CD4-positive, alpha-beta memory T cell (primary cell): ENCODE measurements around the gene TIAM2. TPM values are rescaled to one million over a fixed set of nuclear protein-coding genes. Genes with fewer than 3 reads are reported as not detected.
A peak's percentile ranks its signal among the peaks of the same experiment; 100 is the strongest.
"Not testable (repeated sequence)": the region's sequence is repeated elsewhere in the genome, so short reads cannot be mapped to it uniquely, and the experiment has no call there.

ENCODE experiments used
- CTCF ChIA-PET: fragments of 350-600 bp; sonication (Branson Sonifier 250); formaldehyde crosslinking; loops from one replicate; lab custom pipeline; 2021; ENCODE audit warnings: inconsistent platforms; ENCODE audit not compliant: partially characterized antibody; lab: Charles Lee
- POLR2A ChIA-PET: fragments of 350-600 bp; sonication (Branson Sonifier 250); formaldehyde crosslinking; loops from one replicate; lab custom pipeline; 2021; ENCODE audit not compliant: partially characterized antibody; lab: Charles Lee
- DNase-seq, 5 donors: peaks; one replicate each; pipeline versions ENCODE4 v3.0.0 to v3.0.0-alpha.2; 2020 to 2022; ENCODE audit warnings: mixed read lengths in 1 of 5
- H3K27ac ChIP-seq: one replicate; pipeline ENCODE4 v1.7.0; 2013; ENCODE audit warnings: low read depth, low read length
- H3K27me3 ChIP-seq: 2 replicates; pipeline ENCODE4 v1.7.0; 2013; ENCODE audit warnings: mild to moderate bottlenecking, low read length, moderate library complexity; ENCODE audit not compliant: insufficient read depth
- H3K36me3 ChIP-seq: 2 replicates; pipeline ENCODE4 v1.7.0; 2013; ENCODE audit warnings: mild to moderate bottlenecking, low read length, moderate library complexity; ENCODE audit not compliant: insufficient read depth
- H3K4me1 ChIP-seq: 2 replicates; pipeline ENCODE4 v1.7.0; 2013; ENCODE audit warnings: mild to moderate bottlenecking, low read length, moderate library complexity; ENCODE audit not compliant: insufficient read depth
- H3K4me3 ChIP-seq, 2 donors: one replicate each; pipeline ENCODE4 v1.7.0; 2013; ENCODE audit warnings: low read length in 2 of 2, mild to moderate bottlenecking in 1 of 2
- H3K9me3 ChIP-seq, 2 donors: one replicate each; pipeline ENCODE4 v1.7.0; 2013; ENCODE audit warnings: low read length in 2 of 2, control low read depth in 1 of 2; ENCODE audit not compliant: control insufficient read depth in 1 of 2
- H3K27ac Mint-ChIP-seq, 7 donors: one replicate each; pipeline ENCODE4 v1.8.0; 2020 to 2021; ENCODE audit warnings: mixed read lengths in 7 of 7, mild to moderate bottlenecking in 6 of 7, inconsistent platforms in 3 of 7, moderate library complexity in 3 of 7
- H3K27me3 Mint-ChIP-seq, 2 donors: one replicate each; pipeline ENCODE4 v1.8.0; 2020 to 2021; ENCODE audit warnings: mixed read lengths in 2 of 2
- H3K36me3 Mint-ChIP-seq, 2 donors: one replicate each; pipeline ENCODE4 v1.8.0; 2020 to 2021; ENCODE audit warnings: mixed read lengths in 2 of 2, inconsistent platforms in 1 of 2, mild to moderate bottlenecking in 1 of 2
- H3K4me1 Mint-ChIP-seq, 4 donors: one replicate each; pipeline ENCODE4 v1.8.0; 2020 to 2021; ENCODE audit warnings: mixed read lengths in 4 of 4, mild to moderate bottlenecking in 1 of 4
- H3K4me3 Mint-ChIP-seq, 8 donors: one replicate each; pipeline ENCODE4 v1.8.0; 2020 to 2021; ENCODE audit warnings: mixed read lengths in 8 of 8, mild to moderate bottlenecking in 7 of 8, moderate library complexity in 6 of 8, inconsistent platforms in 3 of 8
- H3K9me3 Mint-ChIP-seq, 8 donors: one replicate each; pipeline ENCODE4 v1.8.0; 2020 to 2021; ENCODE audit warnings: mixed read lengths in 8 of 8, mild to moderate bottlenecking in 5 of 8, inconsistent platforms in 3 of 8, moderate library complexity in 1 of 8
- intact Hi-C: fragments of 100-400 bp; cut with micrococcal nuclease; formaldehyde crosslinking; loops from one replicate; pipeline ENCODE4 v1.15.1; 2023
- polyA plus RNA-seq, 2 donors: library from polyadenylated mRNA; unstranded; fragments of 300-500 nt; fragmentation: Illumina TruSeq; gene quantifications; one replicate each; pipeline ENCODE4 v1.2.3, GENCODE V29; 2021
- total RNA-seq, 2 experiments: library from RNA; stranded (reverse); gene quantifications; one replicate each; pipeline ENCODE4 v1.2.3, GENCODE V29; 2021

Gene TIAM2
- total and polyA plus RNA-seq, 4 experiments from 2014 or later = 0.15 to 11.1 (median 5.8) TPM

DNA sequence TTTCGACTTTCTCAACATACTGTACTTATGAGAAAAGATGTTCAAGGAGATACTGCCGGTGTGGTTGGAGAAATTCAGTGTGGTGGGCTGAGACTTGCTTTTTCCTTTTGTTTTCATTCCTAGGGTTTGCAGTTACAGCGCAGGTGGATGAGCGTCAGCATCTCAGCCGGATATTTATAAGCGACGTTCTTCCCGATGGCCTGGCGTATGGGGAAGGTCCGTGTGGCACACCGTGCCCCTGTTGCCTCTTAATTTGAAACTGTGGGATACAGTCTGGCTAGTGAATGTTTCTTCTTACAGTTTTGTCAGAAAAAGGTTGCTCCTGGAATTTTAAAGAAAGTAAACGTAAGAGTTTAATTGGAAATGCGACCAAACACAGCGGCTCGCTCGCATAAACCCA is 187.0 kb downstream of the TIAM2 start:
- CTCF ChIA-PET = no interaction called here
- no peak overlapping the region for H3K4me3 ChIP-seq
- peaks cover 10% of the 10 kb centered on the region for H3K4me1 ChIP-seq
- DNase-seq = no peak
- H3K27ac ChIP-seq = no peak overlapping the region
- H3K27me3 Mint-ChIP-seq = no peaks in the 10 kb centered on the region
- no peaks in the 10 kb centered on the region for H3K9me3 ChIP-seq
- no peaks in the 10 kb centered on the region for H3K36me3 ChIP-seq
- H3K27me3 ChIP-seq = no peaks in the 10 kb centered on the region
- POLR2A ChIA-PET = no interaction called here
- H3K36me3 Mint-ChIP-seq = no peaks in the 10 kb centered on the region
- no peaks in the 10 kb centered on the region for H3K9me3 Mint-ChIP-seq
- H3K27ac Mint-ChIP-seq = peak overlapping the region in 1 of 7 donors; percentile 43
- no peak overlapping the region for H3K4me3 Mint-ChIP-seq
- intact Hi-C loops = no loop called here
- H3K4me1 Mint-ChIP-seq = peaks cover 4 to 9% (median 7%) of the 10 kb centered on the region in 4 donors

GRCh38 chr6:155183095-155183494 is 188.0 kb downstream of the TIAM2 start:
- H3K27ac ChIP-seq = no peak overlapping the region
- H3K36me3 ChIP-seq = no peaks in the 10 kb centered on the region
- no peaks in the 10 kb centered on the region for H3K9me3 Mint-ChIP-seq
- peaks cover 6 to 16% (median 11%) of the 10 kb centered on the region in 4 donors for H3K4me1 Mint-ChIP-seq
- no peaks in the 10 kb centered on the region for H3K27me3 Mint-ChIP-seq
- H3K4me1 ChIP-seq = peaks cover 16% of the 10 kb centered on the region
- no peaks in the 10 kb centered on the region for H3K36me3 Mint-ChIP-seq
- ChIA-PET POLR2A (no interaction called here), CTCF (interaction anchor here (1.4 kb wide), 1 partner anchor 255 kb away, joined by 6 read pairs; no protein-coding TSS in a partner anchor)
- no peak overlapping the region for H3K27ac Mint-ChIP-seq
- H3K4me3 Mint-ChIP-seq = no peak overlapping the region
- no peaks in the 10 kb centered on the region for H3K27me3 ChIP-seq
- no peak overlapping the region for H3K4me3 ChIP-seq
- H3K9me3 ChIP-seq = no peaks in the 10 kb centered on the region
- no peak for DNase-seq
- intact Hi-C loops = no loop called here

DNA sequence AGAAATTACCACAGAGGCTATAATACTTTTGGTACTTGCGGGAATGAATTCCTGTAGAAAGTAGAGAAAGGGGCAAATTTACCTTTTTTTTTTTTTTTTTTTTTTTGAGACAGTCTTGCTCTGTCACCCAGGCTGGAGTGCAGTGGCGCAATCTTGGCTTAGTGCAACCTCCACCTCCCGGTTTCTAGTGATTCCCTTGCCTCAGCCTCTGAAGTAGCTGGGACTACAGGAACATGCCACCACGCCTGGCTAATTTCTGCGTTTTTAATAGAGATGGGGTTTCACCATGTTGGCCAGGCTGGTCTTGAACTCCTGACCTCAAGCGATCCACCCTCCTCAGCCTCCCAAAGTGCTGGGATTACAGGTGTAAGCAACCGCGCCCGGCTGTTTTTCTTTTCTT is 189.9 kb downstream of the TIAM2 start:
- peaks cover 15 to 36% (median 27%) of the 10 kb centered on the region in 4 donors for H3K4me1 Mint-ChIP-seq
- H3K36me3 Mint-ChIP-seq, H3K27me3 ChIP-seq, H3K4me3 ChIP-seq, DNase-seq, H3K27ac ChIP-seq, H3K27ac Mint-ChIP-seq, H3K9me3 Mint-ChIP-seq, H3K36me3 ChIP-seq, H3K4me3 Mint-ChIP-seq, intact Hi-C loops, H3K27me3 Mint-ChIP-seq, H3K9me3 ChIP-seq: not testable (repeated sequence)
- POLR2A ChIA-PET = interaction anchor here (0.9 kb wide), 1 partner anchor 13 kb away, joined by 3 read pairs; no protein-coding TSS in a partner anchor
- peaks cover 30% of the 10 kb centered on the region for H3K4me1 ChIP-seq
- CTCF ChIA-PET = interaction anchor here (0.9 to 1.0 kb wide), 2 partner anchors 8 to 509 kb away, joined by 3 read pairs; no protein-coding TSS in a partner anchor

DNA sequence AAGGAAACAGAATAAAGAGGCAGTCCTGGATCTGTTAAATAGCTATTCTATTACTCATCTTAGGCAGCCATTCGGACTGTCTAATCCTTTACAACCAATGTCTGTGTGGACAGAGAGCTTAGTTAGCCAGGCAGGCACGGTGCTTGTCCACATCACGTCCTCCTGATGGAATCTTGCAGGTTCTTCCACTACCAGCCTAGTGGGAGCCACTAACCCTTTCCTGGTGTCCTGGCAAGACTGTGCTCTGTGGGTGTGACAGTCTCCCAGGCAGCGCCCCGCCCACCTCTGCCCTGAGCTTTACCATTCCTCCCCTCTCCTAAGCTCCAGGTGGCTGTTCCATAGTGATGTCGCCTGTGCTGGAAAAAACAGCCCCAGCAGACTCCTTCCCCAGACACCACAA is 190.4 kb downstream of the TIAM2 start:
- no peaks in the 10 kb centered on the region for H3K36me3 Mint-ChIP-seq
- intact Hi-C loops = no loop called here
- Histone ChIP-seq H3K4me3 (no peak overlapping the region), H3K27ac (no peak overlapping the region), H3K36me3 (no peaks in the 10 kb centered on the region), H3K27me3 (no peaks in the 10 kb centered on the region), H3K9me3 (no peaks in the 10 kb centered on the region), H3K4me1 (peaks cover 30% of the 10 kb centered on the region)
- H3K9me3 Mint-ChIP-seq = no peaks in the 10 kb centered on the region
- POLR2A ChIA-PET = interaction anchor here (0.9 kb wide), 1 partner anchor 14 kb away, joined by 3 read pairs; no protein-coding TSS in a partner anchor
- DNase-seq = no peak
- peaks cover 0 to 1% of the 10 kb centered on the region in 2 donors for H3K27me3 Mint-ChIP-seq
- peaks cover 15 to 41% (median 30%) of the 10 kb centered on the region in 4 donors for H3K4me1 Mint-ChIP-seq
- CTCF ChIA-PET = interaction anchor here (0.9 to 1.0 kb wide), 2 partner anchors 8 to 510 kb away, joined by 3 read pairs; no protein-coding TSS in a partner anchor
- no peak overlapping the region for H3K27ac Mint-ChIP-seq
- no peak overlapping the region for H3K4me3 Mint-ChIP-seq

- DNase-seq = no peak
- ChIA-PET CTCF (interaction anchor here (1.0 to 1.8 kb wide), 2 partner anchors 8 to 9 kb away, joined by 3 to 10 read pairs; no protein-coding TSS in a partner anchor), POLR2A (interaction anchor here (1.6 kb wide), 1 partner anchor 129 kb away, joined by 3 read pairs; no protein-coding TSS in a partner anchor)
- Histone ChIP-seq H3K4me3 (no peak overlapping the region), H3K4me1 (peaks cover 30% of the 10 kb centered on the region), H3K27ac (no peak overlapping the region), H3K27me3 (no peaks in the 10 kb centered on the region), H3K36me3 (no peaks in the 10 kb centered on the region), H3K9me3 (no peaks in the 10 kb centered on the region)
- Mint-ChIP-seq H3K9me3 (no peaks in the 10 kb centered on the region), H3K36me3 (no peaks in the 10 kb centered on the region), H3K4me3 (no peak overlapping the region), H3K27me3 (peaks cover 0 to 1% of the 10 kb centered on the region in 2 donors), H3K27ac (peak overlapping the region in 1 of 7 donors; percentile 22), H3K4me1 (peaks cover 18 to 46% (median 34%) of the 10 kb centered on the region in 4 donors)
- intact Hi-C loops = no loop called here
Observed at GRCh38 chr6:155186052-155186658, 191.0 kb downstream of the TIAM2 start.

- Mint-ChIP-seq H3K9me3 (no peaks in the 10 kb centered on the region), H3K27me3 (peaks cover 0 to 1% of the 10 kb centered on the region in 2 donors), H3K4me3 (peak overlapping the region in 2 of 8 donors; percentile 11 to 68), H3K4me1 (peaks cover 18 to 42% (median 29%) of the 10 kb centered on the region in 4 donors), H3K27ac (peak overlapping the region in 1 of 7 donors; percentile 57), H3K36me3 (no peaks in the 10 kb centered on the region)
- intact Hi-C loops = no loop called here
- peaks cover 30% of the 10 kb centered on the region for H3K4me1 ChIP-seq
- H3K27me3 ChIP-seq = no peaks in the 10 kb centered on the region
- H3K9me3 ChIP-seq = no peaks in the 10 kb centered on the region
- DNase-seq = no peak
- H3K36me3 ChIP-seq = no peaks in the 10 kb centered on the region
- no peak overlapping the region for H3K4me3 ChIP-seq
- ChIA-PET POLR2A (interaction anchor here (0.8 to 1.6 kb wide), 3 partner anchors 9 to 128 kb away, joined by 3 to 4 read pairs (median 3); no protein-coding TSS in a partner anchor), CTCF (interaction anchor here (1.8 kb wide), 1 partner anchor 9 kb away, joined by 10 read pairs; no protein-coding TSS in a partner anchor)
- no peak overlapping the region for H3K27ac ChIP-seq
Observed at GRCh38 chr6:155187106-155187505, 192.0 kb downstream of the TIAM2 start.

- Histone ChIP-seq H3K36me3 (no peaks in the 10 kb centered on the region), H3K27me3 (no peaks in the 10 kb centered on the region), H3K27ac (no peak overlapping the region), H3K4me3 (no peak overlapping the region), H3K9me3 (no peaks in the 10 kb centered on the region), H3K4me1 (peaks cover 30% of the 10 kb centered on the region)
- POLR2A ChIA-PET = interaction anchor here (1.1 to 2.0 kb wide), 2 partner anchors 11 to 17 kb away, joined by 3 to 12 read pairs; no protein-coding TSS in a partner anchor
- Mint-ChIP-seq H3K36me3 (no peaks in the 10 kb centered on the region), H3K9me3 (no peaks in the 10 kb centered on the region), H3K4me1 (peaks cover 18 to 42% (median 29%) of the 10 kb centered on the region in 4 donors), H3K27ac (peak overlapping the region in 2 of 7 donors; percentile 22 to 43), H3K27me3 (peaks cover 0 to 1% of the 10 kb centered on the region in 2 donors), H3K4me3 (peak overlapping the region in 2 of 8 donors; percentile 45 to 63)
- intact Hi-C loops = no loop called here
- no peak for DNase-seq
- CTCF ChIA-PET = interaction anchor here (1.0 to 2.1 kb wide), 4 partner anchors 10 to 260 kb away, joined by 3 to 11 read pairs (median 6); no protein-coding TSS in a partner anchor
Observed at GRCh38 chr6:155187994-155188706, 193.0 kb downstream of the TIAM2 start.
